ENCODE data around the gene GAL3ST2.

Gene GAL3ST2

DNA sequence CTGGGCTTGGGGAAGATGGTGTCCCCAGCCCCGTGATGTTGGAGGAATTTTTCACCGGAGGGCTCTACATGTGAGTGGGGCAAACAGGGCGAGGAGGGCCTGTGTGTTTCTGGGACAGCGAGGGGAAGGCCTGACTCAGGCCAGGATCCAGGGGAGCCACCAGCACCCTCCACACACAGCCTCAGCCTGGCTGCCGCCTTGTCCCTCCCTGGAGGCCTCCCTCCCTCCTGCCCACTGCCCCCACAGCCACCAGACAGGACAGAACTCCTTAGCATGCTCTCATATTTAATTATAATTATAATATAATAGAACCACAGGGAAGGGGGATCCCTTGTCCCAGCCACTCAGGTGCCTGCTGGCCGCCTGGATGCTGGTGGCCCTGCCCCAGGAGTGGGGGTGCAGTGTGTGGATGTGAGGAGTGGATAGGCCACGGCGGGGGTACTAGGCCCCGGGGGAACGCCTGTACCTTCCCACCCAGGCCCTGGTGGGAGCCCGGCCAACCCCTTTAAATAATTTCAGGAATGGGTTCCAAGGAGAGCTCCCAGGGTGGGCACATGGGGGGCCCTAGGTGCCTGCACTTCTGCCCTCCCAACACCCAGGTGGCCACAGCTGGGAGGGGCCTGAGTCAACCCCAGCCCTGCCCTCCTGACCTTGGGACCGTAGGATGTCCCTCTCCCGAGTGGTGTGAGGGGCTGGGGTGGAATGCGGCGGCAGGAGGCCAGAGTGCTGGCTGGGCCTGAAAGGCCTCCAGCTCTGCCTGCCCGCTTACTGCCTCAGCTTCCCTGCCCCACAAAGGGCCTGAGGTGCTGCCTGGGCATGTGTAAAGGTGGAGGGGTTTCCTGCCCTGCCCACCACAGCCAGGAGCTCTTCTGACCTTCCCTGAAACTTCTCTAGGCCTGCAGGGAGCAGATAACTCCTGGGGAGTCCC is 73.3 kb downstream of the GAL3ST2 start:
- no peak for DNase-seq

DNA sequence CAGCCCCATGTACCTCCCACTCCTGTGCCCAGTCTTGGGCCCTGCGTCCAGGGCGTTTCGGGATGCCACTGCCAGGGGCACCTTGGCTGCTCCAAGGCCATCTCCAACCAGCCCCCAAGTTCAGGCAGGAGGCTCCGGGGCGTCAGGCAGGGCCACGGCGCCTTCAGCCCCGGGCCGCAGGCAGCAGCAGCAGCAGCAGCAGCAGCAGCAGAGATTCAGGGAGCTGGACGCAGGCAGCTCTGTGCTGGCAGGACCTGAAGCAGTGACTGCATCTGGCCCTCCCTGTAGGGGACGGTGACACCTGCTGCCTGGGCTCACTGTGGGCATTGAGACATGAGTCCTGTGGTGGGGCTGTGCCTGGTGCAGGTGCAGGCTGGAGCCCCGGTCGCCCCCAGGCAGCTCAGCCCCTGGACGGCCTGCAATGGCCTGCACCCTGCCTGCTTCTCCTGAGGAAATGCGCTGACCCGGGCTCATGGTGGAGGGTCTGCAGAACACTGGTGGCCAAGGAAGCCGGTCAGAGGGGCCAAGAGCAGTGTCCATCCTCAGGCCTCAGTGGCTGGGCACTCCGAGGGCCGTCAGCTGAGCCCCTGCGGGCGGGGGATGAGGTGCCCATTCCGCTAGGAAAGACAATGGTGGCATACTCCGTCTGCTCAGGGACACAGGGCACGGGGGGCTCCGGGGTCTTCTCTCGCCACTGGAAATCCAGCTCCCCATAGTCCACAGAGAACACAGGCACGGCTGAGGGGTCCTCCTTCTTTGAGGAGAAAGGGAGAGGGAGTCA is 74.1 kb downstream of the GAL3ST2 start:
- no peak for DNase-seq

- DNase-seq: no peak
Measured at GRCh38 chr2:241851325-241852115, 74.9 kb downstream of the GAL3ST2 start.

DNA sequence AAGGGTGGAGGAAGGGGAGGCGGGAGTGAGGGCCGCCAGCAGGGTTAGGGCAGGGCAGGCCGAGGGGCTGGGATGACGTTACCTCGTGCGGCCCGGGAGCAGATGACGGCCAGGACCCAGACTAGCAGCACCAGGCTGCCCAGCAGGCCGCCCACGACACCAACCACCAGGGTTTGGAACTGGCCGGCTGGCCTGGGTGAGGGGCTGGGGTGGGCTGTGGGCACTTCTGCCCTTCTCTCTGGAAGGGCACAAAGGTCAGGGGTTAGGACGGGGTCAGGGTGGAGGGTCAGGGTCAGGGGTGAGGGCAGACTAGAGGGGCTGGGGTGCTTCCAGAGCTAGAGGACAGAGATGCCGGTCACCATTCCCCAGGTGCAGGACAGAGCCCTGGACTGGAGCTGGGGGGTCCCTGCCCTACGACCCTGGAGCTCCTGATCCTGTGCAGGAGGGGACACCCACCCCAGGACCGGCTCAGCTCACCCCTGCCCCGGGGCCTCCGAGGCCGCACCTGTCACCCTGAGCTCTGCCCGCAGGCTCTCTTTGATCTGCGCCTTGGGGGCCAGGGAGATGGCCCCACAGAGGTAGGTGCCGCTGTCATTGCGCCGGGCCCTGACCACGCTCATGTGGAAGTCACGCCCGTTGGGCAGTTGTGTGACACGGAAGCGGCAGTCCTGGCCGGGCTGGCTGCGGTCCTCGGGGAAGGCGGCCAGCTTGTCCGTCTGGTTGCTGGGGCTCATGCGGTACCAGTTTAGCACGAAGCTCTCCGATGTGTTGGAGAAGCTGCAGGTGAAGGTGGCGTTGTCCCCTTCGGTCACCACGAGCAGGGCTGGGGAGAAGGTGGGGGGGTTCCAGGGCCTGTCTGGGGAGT is 75.7 kb downstream of the GAL3ST2 start:
- no peak for DNase-seq

DNA sequence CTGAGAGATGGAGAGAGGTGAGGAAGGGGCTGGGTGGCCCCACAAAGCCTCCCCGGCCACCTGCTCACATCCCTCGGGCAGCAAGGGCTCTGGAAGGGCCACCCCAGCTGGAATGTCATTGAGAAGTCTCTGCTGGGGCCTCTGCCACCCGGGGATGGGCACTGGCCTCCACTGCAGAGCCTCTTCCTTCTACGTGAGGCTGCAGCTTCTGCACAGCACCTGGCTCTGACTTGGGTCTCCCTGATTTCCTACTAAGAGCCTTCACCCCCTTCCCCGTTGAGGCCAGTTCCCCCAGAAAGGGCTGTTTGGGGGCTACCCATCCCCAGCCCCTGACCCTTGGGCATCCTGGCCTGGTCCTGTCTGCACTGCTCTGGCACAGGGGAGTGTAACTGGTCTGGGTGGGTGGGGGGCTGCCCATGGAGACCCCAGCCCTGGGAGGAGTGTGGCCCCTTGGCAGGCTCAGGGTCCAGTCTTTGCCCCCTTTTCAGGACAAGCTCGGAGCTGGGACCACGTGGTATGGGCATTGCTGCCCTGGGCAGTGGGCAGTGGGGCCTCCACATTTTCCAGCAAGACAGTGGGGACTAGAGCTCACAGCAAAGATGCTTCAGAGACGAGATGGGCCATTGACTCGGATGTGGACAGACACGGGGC is 76.5 kb downstream of the GAL3ST2 start:
- no peak for DNase-seq
